Smooth muscle cell of the brain vasculature (primary cell): ENCODE results near the gene WLS.

Source experiments
- DNase-seq: peaks from one replicate; pipeline ENCODE4 v3.0.0-alpha.2; 2012; ENCODE audit warnings: low read depth, low spot score

Gene WLS

GRCh38 chr1:68228851-68229250, 3.5 kb downstream of the WLS start:
- no peak for DNase-seq

- DNase-seq = no peak
Measured at GRCh38 chr1:68227598-68227997, 4.7 kb downstream of the WLS start.

GRCh38 chr1:68225781-68226180, 6.5 kb downstream of the WLS start:
- no peak for DNase-seq

GRCh38 chr1:68223687-68224086, 8.6 kb downstream of the WLS start:
- no peak for DNase-seq

GRCh38 chr1:68221980-68222373, 10.3 kb downstream of the WLS start:
- DNase-seq = no peak

GRCh38 chr1:68221001-68221979, 11.0 kb downstream of the WLS start:
- no peak for DNase-seq

GRCh38 chr1:68220420-68220819, 11.9 kb downstream of the WLS start:
- DNase-seq = no peak

- no peak for DNase-seq
Measured at GRCh38 chr1:68218490-68218889, 13.8 kb downstream of the WLS start.

- DNase-seq = no peak
Measured at GRCh38 chr1:68217618-68218017, 14.7 kb downstream of the WLS start.

- DNase-seq = no peak
Measured at GRCh38 chr1:68217060-68217554, 15.2 kb downstream of the WLS start.

GRCh38 chr1:68216089-68216772, 16.1 kb downstream of the WLS start:
- DNase-seq = no peak

- peak; percentile 55 for DNase-seq
Measured at GRCh38 chr1:68213843-68214242, 18.5 kb downstream of the WLS start.

GRCh38 chr1:68211761-68212380, 20.5 kb downstream of the WLS start:
- no peak for DNase-seq

GRCh38 chr1:68210829-68211228, 21.5 kb downstream of the WLS start:
- DNase-seq = no peak

- no peak for DNase-seq
Measured at GRCh38 chr1:68210027-68210426, 22.3 kb downstream of the WLS start.

GRCh38 chr1:68206848-68207689, 25.3 kb downstream of the WLS start:
- DNase-seq = no peak

GRCh38 chr1:68205794-68206358, 26.4 kb downstream of the WLS start:
- DNase-seq = no peak

- DNase-seq = no peak
Measured at GRCh38 chr1:68204977-68205630, 27.2 kb downstream of the WLS start.

GRCh38 chr1:68202239-68202832, 30.0 kb downstream of the WLS start:
- DNase-seq = no peak
